22Rv1 (cell line): ENCODE measurements around the gene RELL1.
"Not testable (repeated sequence)": the region's sequence is repeated elsewhere in the genome, so short reads cannot be mapped to it uniquely, and the experiment has no call there.

Source experiments
- H3K27ac ChIP-seq: fragments of 450-650 bp; 2 replicates; pipeline ENCODE4 v1.5.1; 2017
- CTCF ChIP-seq: fragments of 450-650 bp; IDR thresholded peaks from 2 replicates; pipeline ENCODE4 v1.5.1; 2017; ENCODE audit warnings: mild to moderate bottlenecking
- ZFX ChIP-seq: fragments of 450-650 bp; IDR thresholded peaks from 2 replicates; pipeline ENCODE4 v1.6.1; 2017; ENCODE audit warnings: antibody characterized with exemption, borderline replicate concordance

RELL1 gene

DNA sequence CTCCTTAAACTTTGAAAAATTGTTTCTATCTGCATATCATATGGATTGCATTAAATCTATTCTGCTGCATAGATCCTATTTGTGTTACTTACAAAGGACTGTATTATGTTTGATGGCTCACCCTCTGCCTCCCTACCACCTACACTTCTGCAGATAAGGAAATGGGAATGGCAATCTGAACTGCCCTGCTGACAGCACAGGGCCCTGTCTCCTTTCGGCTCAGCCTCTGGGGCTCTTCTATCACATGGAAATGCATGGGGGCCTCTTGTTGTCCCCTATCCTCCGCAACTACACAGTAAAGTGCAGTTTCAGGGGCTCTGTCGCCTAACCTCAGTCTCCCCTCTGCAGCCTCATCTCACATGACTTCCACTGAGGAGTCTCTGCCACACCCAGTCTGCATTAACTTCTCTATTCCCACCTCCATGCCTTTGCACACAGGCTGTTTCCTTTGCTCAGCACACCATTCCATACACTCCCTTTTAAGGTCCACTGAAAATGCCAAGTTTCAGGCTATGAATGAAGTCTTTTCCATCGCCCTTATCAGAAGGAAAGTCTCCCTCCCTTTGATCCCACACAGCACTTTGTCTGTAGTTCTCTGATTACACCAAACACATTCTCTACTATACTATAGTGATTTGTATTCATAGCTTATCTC is 12.5 kb downstream of the RELL1 start:
- no peak for TF ChIP-seq CTCF
- no peak for TF ChIP-seq ZFX

DNA sequence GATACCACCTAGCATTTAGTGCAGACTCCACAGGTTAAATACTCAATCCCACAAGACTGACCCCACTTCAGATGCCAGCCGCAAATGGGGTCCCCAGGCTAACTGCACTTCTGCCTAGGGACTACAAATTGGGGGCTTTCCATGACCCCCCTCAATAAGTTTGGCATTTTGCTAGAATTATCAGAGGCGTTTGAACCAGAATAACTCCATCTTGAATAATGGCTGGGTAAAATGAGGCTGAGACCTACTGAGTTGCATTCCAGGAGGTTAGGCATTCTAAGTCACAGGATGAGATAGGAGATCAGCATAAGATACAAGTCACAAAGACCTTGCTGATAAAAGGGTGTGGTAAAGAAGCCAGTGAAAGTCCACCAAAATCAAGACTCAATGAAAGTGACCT is 15.1 kb downstream of the RELL1 start:
- TF ChIP-seq ZFX (no peak), CTCF (no peak)
- no peak overlapping the region for H3K27ac ChIP-seq

More for the DNA sequence above, 12.5 kb downstream of the RELL1 start:
- H3K27ac ChIP-seq, result no peak overlapping the region

- TF ChIP-seq CTCF, result no peak
- TF ChIP-seq ZFX, result no peak
- H3K27ac ChIP-seq, result peak overlapping the region; percentile 35; the same call in 1 of the 2 replicates
Observed at GRCh38 chr4:37670249-37670648, 15.9 kb downstream of the RELL1 start.

GRCh38 chr4:37669124-37669523 is 17.1 kb downstream of the RELL1 start:
- H3K27ac ChIP-seq, result not testable (repeated sequence)

GRCh38 chr4:37667197-37668100 is 18.7 kb downstream of the RELL1 start:
- no peak overlapping the region for H3K27ac ChIP-seq
- TF ChIP-seq ZFX, result no peak
- TF ChIP-seq CTCF, result no peak

DNA sequence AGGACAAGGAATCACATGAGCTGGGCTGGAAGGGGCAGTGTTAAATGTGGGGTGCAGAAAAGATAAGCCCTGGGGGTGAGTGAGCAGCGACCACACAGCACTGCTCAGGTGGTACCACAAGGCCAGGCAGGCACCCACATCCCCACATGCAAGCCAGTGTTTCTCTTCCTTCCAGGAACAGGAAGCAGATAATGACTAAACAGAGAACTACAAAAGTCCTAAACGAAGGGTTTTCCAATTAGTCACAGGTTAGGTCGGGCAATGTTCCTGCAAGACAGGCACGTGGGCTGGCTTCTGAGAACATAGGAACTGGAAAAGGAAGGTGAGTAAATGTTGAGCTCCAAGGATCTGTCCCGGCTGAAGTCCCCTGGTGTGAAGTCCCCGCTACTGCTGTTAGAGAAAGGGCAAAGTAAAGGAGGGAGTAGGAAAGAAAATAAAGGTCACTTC is 19.5 kb downstream of the RELL1 start:
- no peak overlapping the region for H3K27ac ChIP-seq
- TF ChIP-seq CTCF, result no peak
- no peak for TF ChIP-seq ZFX

DNA sequence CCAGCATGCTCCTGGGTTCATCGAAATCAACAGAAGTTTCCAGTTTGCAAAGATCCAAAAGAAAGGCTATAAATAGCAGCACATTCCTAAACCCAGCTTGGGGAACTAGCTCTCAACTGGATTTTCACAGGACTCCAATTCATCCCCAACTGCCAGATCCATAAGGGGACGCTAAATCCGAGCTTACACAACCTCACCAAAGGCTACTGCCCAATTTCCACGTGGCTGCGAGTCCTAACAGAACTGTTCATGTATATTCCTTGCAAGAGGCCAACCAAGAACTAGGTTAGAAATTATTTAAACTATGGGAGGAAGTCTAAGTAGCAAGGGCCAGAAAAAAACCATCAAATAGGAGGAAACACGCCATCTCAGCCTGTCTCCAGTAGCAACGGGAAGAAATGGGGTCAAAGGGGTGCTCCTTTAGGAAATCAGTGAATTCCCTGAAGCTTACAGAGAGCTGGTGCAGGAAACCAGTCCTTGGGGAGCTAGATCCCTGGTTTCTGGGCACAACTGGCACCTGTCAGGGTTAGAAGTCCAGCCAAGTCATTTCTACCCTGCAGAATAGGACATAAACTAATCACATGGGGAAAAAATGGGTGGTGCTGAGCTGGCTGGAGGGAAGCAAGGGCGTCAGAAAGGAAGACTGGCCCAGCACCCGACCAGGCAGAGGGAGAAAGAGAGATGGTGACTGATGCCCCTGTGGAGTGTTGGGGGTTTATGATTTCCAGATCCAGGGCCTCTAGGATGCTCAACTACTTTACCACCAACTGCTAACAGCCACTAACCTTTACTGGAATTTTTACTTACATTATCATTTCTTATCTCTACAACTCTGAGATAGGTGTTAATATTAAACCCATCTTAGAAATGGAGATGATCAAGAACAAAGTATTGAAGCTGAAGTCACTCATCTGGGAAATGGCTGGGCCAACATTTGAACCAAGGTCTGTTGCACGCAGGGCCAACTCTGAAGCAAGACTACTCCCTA is 20.5 kb downstream of the RELL1 start:
- no peak overlapping the region for H3K27ac ChIP-seq
- TF ChIP-seq ZFX, result no peak
- no peak for TF ChIP-seq CTCF
